ENCODE measurements around the gene GSDME. TPM values are rescaled to one million over a fixed set of nuclear protein-coding genes. Genes with fewer than 3 reads are reported as not detected.

GSDME gene
- total RNA-seq, 2 experiments from 2014 or later = 4.7 TPM

- H3K9me3 Mint-ChIP-seq = no peaks in the 10 kb centered on the region
- H3K36me3 Mint-ChIP-seq = no peaks in the 10 kb centered on the region
- no peak overlapping the region for H3K27ac Mint-ChIP-seq
- no peak for DNase-seq
- intact Hi-C loops (cut with micrococcal nuclease) = no loop called here
- H3K27me3 Mint-ChIP-seq = peaks cover 17% of the 10 kb centered on the region
- H3K4me3 Mint-ChIP-seq = no peak overlapping the region
- POLR2A ChIA-PET = no interaction called here
- no peaks in the 10 kb centered on the region for H3K4me1 Mint-ChIP-seq (ENCODE audit: low read depth)
- CTCF ChIA-PET = interaction anchor here (0.7 to 1.9 kb wide), 3 partner anchors 10 to 377 kb away, joined by 3 to 12 read pairs (median 3); no protein-coding TSS in a partner anchor
Observed at GRCh38 chr7:24715661-24716479, 41.4 kb downstream of the GSDME start.

DNA sequence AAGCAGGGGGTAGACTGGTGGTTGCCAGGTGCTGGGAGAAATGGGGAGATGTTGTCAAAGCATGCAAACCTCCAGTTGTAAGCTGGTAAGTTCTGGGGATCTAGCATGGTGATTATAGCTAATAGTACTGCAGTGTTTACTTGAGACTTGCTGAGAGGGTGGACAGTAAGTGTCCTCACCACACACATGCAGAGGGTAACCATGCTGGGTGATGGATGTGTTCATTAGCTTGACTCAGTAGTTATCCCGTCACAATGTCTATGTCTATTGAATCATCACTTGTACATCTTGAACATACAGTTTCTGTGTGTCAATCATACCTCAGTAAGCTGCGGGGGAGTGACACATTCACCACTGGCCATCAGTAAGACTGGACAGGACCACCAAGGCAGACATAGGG, 42.1 kb downstream of the GSDME start:
- no peak for DNase-seq
- Mint-ChIP-seq H3K4me1 (ENCODE audit: low read depth) (no peaks in the 10 kb centered on the region), H3K27ac (no peak overlapping the region), H3K9me3 (no peaks in the 10 kb centered on the region), H3K36me3 (no peaks in the 10 kb centered on the region), H3K4me3 (no peak overlapping the region), H3K27me3 (peaks cover 17% of the 10 kb centered on the region)
- ChIA-PET CTCF (interaction anchor here (0.7 to 1.9 kb wide), 2 partner anchors 170 to 378 kb away, joined by 3 to 12 read pairs; no protein-coding TSS in a partner anchor), POLR2A (no interaction called here)
- intact Hi-C loops (cut with micrococcal nuclease) = no loop called here

GRCh38 chr7:24714676-24715010, 42.6 kb downstream of the GSDME start:
- no peak for DNase-seq
- Mint-ChIP-seq H3K27ac (no peak overlapping the region), H3K36me3 (no peaks in the 10 kb centered on the region), H3K27me3 (peaks cover 17% of the 10 kb centered on the region), H3K4me1 (ENCODE audit: low read depth) (no peaks in the 10 kb centered on the region), H3K9me3 (no peaks in the 10 kb centered on the region), H3K4me3 (no peak overlapping the region)
- ChIA-PET CTCF (interaction anchor here (1.9 kb wide), 1 partner anchor 379 kb away, joined by 12 read pairs; no protein-coding TSS in a partner anchor), POLR2A (no interaction called here)
- intact Hi-C loops (cut with micrococcal nuclease) = no loop called here

DNA sequence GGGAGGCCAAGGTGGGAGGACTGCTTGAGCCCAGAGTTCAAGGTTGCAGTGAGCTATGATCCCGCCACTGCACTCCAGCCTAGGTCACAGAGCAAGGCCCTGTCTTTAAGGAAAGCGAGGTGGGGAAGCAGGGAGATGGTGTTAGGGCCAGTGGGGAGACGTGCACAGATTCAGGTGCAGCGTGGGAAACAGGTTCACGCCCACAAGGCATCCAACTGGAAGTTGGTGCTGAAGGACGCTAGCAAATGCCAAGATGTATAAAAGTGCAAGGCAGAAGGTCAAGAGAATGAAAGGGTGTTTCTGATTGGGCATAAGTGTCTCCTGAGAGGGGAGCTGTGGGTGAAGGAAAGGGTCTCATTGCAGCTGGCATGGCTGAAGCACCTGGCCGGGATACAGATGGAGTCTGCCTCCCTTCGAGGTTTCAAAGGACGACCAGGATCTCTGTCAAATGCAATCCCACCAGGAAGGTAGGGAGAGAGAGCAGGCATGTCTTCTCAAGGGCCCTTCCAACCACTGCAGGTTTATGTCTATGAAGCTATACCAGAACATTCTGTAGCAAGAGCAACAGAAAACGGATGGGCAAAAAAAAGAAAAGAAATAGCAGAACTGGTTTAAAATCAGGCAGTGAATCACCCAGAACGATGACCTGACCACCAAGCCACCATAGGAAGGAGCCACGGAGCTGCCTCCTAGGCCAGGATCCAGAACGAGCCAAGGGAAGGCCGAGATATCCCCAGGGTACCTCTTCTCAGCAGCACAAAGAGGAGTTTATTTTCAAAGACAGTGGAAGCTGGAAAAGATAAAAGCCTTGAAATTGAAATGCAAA, 43.2 kb downstream of the GSDME start:
- POLR2A ChIA-PET = no interaction called here
- no peak for DNase-seq
- Mint-ChIP-seq H3K36me3 (no peaks in the 10 kb centered on the region), H3K27me3 (peaks cover 17% of the 10 kb centered on the region), H3K4me3 (no peak overlapping the region), H3K27ac (no peak overlapping the region), H3K9me3 (no peaks in the 10 kb centered on the region), H3K4me1 (ENCODE audit: low read depth) (no peaks in the 10 kb centered on the region)
- CTCF ChIA-PET = no interaction called here
- intact Hi-C loops (cut with micrococcal nuclease) = no loop called here

DNA sequence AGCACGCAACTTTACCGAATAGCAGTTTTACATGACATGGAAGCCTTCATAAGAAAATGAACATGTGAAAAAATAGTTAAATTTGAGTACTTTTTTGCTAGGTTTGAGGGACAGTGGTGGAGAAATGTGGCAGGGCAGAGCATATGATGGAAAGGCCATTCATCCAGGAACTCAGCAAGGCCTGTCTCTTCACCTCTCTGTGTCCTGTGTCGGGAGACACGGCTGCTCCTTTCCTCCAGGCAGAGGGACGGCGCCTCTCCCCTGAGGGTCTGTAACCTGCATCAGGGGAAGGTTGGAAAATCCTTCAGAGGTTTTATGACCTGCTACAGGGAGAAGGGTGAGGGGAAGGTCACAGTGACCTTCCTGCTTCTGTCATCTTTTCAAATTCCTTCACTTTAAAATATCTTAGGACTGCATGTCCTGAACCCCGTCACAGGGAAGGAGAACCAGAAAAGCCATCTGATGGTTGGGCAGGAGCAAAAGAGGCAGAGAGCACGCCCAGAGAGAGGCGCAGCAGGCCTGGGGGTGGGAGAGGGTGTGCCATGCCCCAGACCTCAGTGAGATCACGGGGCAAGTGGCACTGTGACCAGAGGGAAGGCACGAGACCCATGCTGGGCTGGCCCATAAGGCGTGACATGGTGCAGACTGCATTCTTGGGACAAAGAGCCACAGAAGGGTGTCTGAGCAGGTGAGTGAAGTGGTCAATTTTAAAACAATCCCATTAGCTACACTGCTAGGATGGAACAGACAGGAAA, 44.0 kb downstream of the GSDME start:
- H3K4me3 Mint-ChIP-seq = no peak overlapping the region
- ChIA-PET CTCF (no interaction called here), POLR2A (no interaction called here)
- no peak for DNase-seq
- no peak overlapping the region for H3K27ac Mint-ChIP-seq
- intact Hi-C loops (cut with micrococcal nuclease) = no loop called here
- no peaks in the 10 kb centered on the region for H3K4me1 Mint-ChIP-seq (ENCODE audit: low read depth)
- no peaks in the 10 kb centered on the region for H3K9me3 Mint-ChIP-seq
- H3K36me3 Mint-ChIP-seq = no peaks in the 10 kb centered on the region
- H3K27me3 Mint-ChIP-seq = peaks cover 17% of the 10 kb centered on the region

- Mint-ChIP-seq H3K9me3 (no peaks in the 10 kb centered on the region), H3K27me3 (peaks cover 6% of the 10 kb centered on the region), H3K27ac (no peak overlapping the region), H3K4me1 (ENCODE audit: low read depth) (no peaks in the 10 kb centered on the region), H3K4me3 (no peak overlapping the region), H3K36me3 (no peaks in the 10 kb centered on the region)
- DNase-seq = no peak
- intact Hi-C loops (cut with micrococcal nuclease) = no loop called here
- POLR2A ChIA-PET = no interaction called here
- CTCF ChIA-PET = no interaction called here
Observed at GRCh38 chr7:24709585-24710360, 47.5 kb downstream of the GSDME start.

- ChIA-PET POLR2A (no interaction called here), CTCF (no interaction called here)
- no peaks in the 10 kb centered on the region for H3K9me3 Mint-ChIP-seq
- H3K27me3 Mint-ChIP-seq = peaks cover 6% of the 10 kb centered on the region
- H3K4me3 Mint-ChIP-seq = no peak overlapping the region
- no peak for DNase-seq
- intact Hi-C loops (cut with micrococcal nuclease) = no loop called here
- H3K4me1 Mint-ChIP-seq (ENCODE audit: low read depth) = no peaks in the 10 kb centered on the region
- no peak overlapping the region for H3K27ac Mint-ChIP-seq
- no peaks in the 10 kb centered on the region for H3K36me3 Mint-ChIP-seq
Observed at GRCh38 chr7:24709051-24709450, 48.2 kb downstream of the GSDME start.

DNA sequence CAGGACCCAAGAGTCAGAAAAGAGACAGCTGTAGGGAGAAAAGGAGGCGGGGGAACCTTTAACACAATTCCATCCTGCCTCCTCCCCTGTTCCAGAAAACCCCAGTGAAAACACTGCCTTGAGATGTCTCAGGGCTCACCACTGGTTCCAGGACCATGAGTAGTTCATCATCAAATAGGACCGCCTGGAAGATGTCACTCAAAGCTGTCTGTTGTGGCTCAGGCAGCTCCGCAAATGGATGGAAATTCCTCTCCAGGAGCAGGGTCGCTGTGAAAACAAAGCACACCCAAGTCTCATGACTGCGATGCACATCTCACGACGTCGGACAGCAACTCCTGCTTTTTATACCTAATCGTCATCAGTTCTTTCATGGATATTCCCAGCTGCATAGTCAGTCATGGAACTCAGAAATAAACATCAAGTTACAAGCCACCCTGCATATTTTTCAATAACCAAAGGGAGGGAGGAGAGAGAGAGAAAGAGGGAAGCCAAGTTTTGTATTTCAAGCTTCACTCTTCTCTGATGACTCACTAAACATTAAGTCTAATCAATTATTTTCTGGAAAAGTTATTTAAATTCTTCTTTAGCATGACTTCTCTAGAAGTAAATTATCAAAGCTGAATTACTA, 49.2 kb downstream of the GSDME start:
- Mint-ChIP-seq H3K4me3 (no peak overlapping the region), H3K36me3 (no peaks in the 10 kb centered on the region), H3K9me3 (no peaks in the 10 kb centered on the region), H3K4me1 (ENCODE audit: low read depth) (no peaks in the 10 kb centered on the region), H3K27ac (no peak overlapping the region), H3K27me3 (peaks cover 3% of the 10 kb centered on the region)
- ChIA-PET POLR2A (interaction anchor here (0.5 kb wide), 1 partner anchor 800 kb away, joined by 4 read pairs; no protein-coding TSS in a partner anchor), CTCF (no interaction called here)
- intact Hi-C loops (cut with micrococcal nuclease) = no loop called here
- no peak for DNase-seq

GRCh38 chr7:24706211-24707170, 50.8 kb downstream of the GSDME start:
- Mint-ChIP-seq H3K27ac (no peak overlapping the region), H3K27me3 (no peaks in the 10 kb centered on the region), H3K4me1 (ENCODE audit: low read depth) (no peaks in the 10 kb centered on the region), H3K36me3 (no peaks in the 10 kb centered on the region), H3K9me3 (no peaks in the 10 kb centered on the region), H3K4me3 (no peak overlapping the region)
- ChIA-PET POLR2A (no interaction called here), CTCF (interaction anchor here (1.3 kb wide), 1 partner anchor 10 kb away, joined by 3 read pairs; no protein-coding TSS in a partner anchor)
- intact Hi-C loops (cut with micrococcal nuclease) = no loop called here
- DNase-seq = no peak

DNA sequence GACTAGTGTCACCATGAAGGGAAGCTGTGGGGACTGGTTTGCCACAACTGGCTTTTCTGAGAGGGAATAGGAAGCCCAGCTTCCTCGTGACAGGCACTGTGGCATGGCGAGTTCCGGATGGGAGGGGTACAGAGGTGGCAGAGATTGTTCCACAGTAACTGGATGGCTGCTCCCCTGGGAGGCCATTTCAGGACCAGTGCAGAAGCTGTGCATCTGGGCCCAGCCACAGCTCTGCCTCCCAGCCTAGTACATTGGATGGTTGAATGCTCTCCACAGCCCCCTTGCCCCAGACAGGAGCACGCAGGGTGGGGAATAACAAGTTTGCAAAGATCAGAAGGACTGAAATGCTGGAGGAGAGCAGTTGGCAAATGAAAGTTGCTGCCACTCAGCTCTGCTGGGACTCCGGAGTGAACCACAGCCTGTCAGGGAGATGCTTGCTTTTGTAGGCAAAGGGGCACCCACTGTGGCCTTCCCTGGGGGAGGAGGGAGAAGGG, 51.8 kb downstream of the GSDME start:
- no peaks in the 10 kb centered on the region for H3K9me3 Mint-ChIP-seq
- CTCF ChIA-PET = interaction anchor here (1.3 kb wide), 1 partner anchor 11 kb away, joined by 3 read pairs; no protein-coding TSS in a partner anchor
- intact Hi-C loops (cut with micrococcal nuclease) = no loop called here
- no peaks in the 10 kb centered on the region for H3K36me3 Mint-ChIP-seq
- no peak for DNase-seq
- no peaks in the 10 kb centered on the region for H3K27me3 Mint-ChIP-seq
- POLR2A ChIA-PET = no interaction called here
- H3K27ac Mint-ChIP-seq = no peak overlapping the region
- no peaks in the 10 kb centered on the region for H3K4me1 Mint-ChIP-seq (ENCODE audit: low read depth)
- H3K4me3 Mint-ChIP-seq = no peak overlapping the region
